Activated T-cell treated with anti-CD3 and anti-CD28 coated beads, Interleukin-2, amount 50 U/mL, for 48 hours (primary cell): ENCODE results near the gene PLA2G6.
"Not testable (repeated sequence)": the region's sequence is repeated elsewhere in the genome, so short reads cannot be mapped to it uniquely, and the experiment has no call there.

Experiments
- DNase-seq, 2 experiments: peaks; one replicate each; pipeline ENCODE4 v3.0.0-alpha.2; 2020

The PLA2G6 gene

DNA sequence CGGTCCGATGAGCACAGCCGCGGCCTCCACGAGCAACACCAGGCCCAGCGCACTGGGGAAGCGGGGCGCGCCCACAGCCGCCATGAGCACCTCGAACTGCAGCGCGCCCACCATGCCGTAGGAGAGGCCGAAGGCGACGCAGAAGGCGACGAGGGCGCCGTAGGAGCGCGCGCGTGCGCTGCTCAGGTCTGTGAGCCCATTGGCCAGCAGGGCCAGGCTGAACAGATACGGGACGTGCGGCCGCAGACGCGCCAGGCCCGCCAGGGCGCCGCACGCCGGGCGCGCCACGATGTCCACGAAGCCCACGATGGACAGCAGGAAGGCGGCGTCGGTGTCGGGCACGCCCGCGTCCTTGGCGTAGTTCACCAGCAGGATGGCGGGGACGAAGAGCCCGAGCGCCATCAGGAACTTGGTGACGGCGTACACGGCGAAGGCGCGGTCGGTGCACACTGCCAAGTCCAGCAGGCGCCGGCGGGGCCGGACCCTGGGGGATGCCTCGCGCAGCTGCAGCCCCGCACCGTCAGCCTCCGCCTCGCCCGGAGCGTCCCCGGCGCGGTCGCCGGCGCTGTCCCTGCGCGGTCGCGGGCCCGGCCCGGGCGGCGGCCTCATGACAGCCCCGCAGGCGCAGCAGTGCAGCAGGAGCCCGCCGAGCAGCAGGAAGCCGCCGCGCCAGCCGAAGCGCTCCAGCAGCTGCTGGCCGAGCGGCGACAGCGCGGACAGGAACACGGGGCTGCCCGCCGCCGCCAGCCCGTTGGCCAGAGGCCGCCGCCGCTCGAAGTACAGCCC lies 100.6 kb downstream of the PLA2G6 start:
- DNase-seq: peak in 1 of 2 experiments; percentile 44

DNA sequence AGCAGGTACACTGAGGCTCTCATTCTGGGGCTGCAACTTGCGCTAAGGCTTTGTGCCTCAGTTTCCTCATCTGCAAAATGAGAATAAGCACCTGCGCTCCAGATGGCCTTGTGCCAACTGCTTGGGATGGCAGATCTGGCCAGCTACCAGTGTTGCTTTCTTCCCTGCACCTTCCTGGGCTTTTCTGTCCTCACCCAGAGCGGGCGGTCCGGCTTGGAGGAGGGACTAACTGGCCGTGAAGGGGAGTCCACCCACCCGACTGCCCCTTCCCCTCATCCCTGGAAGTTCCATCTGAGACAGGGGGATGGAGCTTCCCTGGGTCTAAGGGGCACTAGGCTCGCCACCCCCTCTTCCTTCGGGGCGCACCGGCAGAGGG lies 101.2 kb downstream of the PLA2G6 start:
- DNase-seq: no peak

DNA sequence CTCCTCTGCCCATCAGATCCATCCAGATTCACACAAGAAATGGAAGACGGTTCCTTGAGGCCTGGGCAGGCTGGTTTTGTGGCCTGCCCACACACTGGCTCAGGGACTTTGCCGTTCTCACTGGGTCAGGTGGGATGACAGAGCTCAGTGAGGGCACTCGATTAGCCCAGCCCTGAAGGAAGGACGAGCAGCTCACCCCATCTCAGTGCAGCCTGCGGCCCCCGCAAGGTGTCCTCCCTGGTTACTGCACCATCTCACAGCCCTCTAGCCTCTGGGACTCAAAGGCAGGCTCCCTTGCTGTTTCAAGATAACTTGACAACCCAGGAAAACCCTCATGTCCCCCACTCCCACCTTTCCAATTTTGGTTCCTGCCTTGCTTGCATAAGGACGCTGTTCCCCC lies 101.8 kb downstream of the PLA2G6 start:
- no peak for DNase-seq

DNA sequence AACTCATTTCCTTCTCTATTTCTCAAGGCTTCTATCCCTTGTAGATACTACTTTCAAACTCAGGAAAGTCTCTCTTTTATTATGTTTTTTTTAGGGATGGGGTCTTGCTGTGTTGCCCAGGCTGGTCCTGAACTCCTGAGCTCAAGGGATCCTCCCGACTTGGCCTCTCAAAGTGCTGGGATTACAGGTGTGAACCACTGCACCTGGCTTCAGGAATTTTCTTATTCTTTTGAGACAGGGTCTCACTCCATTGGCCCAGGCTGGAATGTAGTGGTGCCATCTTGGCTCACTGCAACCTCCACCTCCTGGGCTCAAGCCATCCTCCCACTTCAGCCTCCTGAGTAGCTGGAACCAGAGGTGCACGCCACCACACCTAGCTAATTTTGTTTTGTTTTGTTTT lies 102.4 kb downstream of the PLA2G6 start:
- not testable (repeated sequence) for DNase-seq

DNA sequence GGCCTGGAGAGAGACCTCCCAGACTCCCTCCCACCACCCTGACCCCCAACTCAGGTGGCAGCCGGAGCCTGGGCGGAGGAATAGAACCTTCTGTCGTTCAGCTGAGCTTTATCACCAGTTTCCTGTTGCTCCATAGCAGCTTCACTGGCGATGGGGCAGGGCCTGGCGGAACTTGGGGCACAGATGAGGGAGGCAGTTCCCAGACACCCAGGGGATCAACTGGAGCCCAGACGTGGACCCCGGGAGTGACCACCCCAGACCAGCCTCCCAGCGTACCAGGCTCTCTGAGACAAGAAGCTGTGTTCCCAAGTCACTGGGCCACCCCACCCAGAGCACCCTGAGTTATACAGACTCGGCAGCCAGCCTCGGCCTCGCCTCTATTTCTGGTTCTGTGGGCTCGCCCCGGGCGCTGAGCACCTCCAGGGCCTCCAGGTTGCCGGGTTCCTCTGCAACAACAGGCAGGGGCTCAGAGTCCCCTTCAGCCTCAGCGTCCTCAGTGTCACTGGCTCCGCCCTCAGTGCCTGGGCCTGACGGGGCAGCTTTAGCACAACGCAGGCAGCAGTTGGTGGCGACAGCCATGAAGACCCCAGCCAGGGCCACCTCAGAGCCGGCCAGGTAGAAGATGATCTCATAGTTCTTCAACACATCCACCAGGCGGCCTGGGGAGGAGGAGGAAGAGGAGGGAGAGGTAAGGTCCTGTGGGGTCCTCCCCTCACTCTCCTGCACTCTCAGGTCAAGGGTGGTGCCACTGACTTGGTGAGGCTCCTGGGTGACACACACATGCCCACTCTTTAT lies 103.4 kb downstream of the PLA2G6 start:
- no peak for DNase-seq

DNA sequence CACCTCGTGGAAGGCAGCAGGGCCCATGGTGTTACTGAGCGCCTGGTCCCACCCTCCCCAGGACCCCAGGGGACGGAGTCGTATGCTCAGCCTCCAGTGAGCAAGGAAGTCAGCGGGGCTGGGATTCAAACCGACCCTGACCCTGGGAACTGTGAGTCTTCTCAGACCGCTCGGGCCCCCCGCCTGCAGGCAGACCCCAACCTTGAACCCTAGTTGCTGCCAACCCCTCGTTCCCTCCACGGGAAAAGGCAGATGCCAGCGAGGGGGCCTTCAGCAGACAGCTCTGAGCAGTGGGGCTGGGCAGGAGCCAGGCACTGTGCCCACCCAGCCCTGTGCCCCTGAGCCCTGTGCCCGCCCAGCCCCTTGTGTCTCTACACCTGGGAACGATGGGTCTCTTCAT lies 104.0 kb downstream of the PLA2G6 start:
- no peak for DNase-seq

DNA sequence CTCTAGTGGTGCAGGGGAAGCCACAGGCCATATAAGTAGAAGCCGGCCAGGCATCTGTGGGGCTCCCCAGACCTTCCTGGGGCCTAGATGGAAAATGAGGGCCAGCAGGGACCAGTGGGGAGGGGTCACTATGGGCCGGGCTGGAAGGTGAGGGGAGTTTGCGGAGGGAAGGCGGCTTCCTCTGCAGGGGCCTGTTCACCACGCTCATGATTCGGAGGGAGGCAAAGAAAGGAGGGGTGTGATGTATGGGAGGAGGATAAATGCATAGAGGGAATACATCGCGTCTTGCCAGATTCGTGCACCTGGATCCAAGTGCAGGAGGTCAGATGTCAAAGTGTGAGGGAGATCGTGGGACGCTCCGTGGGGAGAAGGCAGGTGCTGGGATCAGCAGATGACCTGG lies 104.5 kb downstream of the PLA2G6 start:
- no peak for DNase-seq

DNA sequence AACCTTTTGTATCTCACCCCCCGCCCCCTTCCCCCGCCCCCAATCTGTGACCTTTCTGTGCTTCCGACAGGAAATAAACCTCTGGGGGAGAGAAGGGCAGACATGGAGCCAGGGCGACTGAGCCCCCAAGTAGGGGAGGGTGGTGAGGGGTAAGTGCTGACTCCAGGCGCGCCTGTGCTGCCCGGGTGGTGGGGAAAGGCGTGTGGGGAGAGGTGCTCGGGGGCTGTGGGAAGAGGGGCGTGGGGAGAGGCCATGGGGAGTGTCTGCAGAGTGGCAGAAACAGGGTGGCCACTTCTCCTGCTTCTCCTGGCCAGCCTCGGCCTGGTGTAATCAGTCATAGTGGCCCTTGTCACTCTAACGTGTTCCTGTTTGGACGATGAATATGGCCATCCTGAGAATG lies 105.7 kb downstream of the PLA2G6 start:
- no peak for DNase-seq

DNA sequence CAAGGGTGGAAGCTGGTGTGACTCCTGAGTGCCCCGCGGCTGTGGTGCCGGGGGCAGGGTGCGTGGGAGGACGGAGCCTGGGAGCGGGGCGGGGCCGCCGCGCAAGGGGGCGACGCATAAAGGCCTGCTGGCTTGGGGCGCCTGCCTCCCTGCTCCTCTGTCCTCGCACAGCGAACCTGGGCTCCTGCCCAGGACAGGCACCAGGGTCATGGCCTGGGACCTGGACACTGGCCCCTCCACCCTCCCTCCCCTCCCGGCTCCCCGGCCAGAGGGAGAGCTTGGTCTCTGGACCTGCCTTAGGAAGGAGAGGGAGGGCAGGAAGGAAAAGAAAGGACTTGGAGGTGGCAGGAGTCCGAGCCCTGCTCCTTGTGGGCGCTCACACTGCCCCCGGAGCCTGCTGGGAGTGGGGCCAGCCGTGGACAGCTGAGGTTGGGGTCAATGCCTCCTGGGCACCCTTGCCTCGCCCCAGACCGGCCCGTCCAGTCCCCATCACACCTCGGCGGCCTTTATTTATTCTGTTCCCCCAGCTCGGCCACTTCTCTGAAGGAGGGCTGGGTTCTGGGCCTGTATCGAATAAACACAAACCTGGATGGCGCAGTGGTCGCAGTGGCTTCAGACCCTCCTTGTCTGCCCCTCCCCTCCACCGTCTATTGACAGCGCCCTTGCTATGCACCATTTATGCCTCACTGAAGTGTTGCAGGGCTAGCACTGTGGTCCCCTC lies 106.4 kb downstream of the PLA2G6 start:
- no peak for DNase-seq

DNA sequence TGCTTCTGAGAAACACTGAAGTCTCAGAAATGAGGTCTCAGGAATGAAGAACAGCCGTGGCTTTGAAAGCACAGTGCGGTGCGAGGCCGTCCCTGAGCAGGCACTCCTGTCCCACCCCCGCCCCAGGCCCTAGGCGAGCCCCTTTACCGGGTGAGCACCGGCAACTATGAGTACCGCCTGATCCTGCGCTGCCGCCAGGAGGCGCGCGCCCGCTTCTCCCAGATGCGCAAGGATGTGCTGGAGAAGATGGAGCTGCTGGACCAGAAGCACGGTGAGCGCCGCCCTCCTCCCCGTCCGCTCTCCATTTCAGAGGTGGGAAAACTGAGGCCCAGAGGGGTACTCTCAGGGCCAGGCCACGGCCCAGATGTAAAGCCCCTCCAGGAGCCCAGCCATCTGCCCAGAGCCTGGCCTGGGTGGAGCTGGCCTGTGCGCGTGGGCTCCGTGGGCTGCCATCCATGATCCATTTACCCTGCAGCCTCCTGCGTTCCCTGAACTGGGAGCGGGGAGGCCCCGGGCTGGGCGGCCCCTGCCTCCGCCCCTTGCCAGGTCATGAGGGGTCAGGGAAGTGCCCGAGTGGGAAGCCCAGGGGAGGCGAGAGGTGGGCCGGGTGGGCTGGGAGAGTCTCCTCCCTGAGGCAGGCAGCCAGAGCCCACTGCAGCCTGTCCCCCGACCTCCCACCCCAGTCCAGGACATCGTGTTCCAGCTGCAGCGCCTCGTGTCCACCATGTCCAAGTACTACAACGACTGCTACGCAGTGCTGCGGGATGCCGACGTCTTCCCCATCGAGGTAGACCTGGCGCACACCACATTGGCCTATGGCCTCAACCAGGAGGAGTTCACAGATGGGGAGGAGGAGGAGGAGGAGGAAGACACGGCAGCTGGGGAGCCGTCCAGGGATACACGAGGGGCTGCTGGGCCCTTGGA lies 107.2 kb downstream of the PLA2G6 start:
- DNase-seq: no peak

DNA sequence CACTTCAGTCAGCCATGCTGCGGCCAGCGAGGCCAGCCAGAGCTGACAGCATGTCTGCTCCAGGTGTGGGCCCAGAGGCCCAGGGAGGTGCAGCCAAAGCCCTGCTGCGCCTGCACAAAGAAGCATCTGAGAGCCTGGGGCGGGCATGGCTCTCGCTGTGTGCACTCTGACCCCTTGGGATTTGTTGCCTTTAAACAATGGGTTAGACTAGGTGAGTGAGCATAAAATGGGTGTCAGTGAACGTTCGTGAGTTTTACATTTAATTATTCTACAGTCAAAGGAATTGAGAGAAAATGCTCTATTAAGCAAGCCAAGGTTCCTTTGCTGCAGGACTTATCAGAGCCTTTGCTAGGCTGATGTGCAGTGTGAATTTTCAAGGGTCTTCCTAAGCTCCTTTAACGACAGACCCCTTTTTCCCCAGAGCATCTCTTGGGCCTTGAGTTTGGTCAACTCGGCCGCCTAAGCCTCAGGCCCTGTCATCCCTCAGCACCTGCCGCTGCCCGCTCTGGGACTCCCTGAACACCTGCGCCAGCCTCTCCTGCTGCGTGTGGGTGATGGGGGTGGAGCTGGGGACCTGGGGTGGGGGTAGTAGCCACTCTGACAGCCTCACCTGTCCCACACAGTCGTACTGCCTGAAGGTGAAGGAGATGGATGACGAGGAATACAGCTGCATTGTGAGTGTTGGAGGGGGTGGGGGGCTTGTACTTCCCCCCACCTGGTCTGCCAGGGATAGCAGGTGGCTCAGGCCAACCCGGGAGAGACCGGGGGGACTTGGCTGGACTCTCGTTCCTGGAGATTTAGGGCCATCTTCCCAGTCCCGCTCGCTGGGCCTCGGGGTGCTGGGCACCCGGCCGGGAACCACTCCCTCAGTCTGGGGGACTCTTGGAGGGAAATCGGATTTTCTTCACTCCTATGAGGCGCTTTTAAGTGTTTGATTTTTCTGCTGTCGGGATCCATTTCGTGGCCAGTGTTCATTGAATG lies 108.2 kb downstream of the PLA2G6 start:
- DNase-seq: no peak

DNA sequence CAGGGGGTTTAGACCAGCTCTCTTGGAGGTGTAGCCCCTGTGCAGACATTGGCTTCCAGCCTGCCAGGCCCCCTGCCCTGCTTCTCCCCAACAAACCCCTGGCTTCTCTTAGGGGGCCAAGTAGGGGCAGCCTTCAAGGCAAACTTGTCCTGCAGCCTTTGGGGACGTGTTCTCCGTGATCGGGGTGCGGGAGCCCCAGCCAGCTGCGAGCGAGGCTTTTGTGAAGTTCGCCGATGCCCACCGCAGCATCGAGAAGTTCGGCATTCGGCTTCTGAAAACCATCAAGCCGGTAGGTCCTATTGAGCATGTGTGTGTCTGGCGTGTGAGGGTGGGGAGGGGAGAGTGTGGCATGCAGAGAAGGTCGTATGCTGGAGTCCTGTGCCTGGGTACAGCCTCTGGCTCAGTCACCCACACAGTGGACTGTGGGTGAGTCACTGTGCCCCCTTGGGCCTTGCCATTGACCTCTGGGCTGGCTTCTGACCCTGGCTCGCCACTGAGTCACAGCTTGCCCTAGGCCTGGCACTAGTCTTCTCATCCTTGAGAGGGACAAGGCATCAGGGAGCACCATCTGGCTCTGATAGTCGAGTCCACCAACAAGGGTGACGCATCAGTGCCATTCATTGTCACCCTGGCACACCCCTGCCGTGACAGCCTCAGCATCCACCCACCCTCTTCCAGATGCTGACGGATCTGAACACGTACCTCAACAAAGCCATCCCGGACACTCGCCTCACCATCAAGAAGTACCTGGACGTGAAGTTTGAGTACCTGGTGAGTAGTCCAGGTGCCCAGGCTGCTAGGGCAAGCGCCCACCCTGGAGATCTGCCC lies 109.1 kb downstream of the PLA2G6 start:
- no peak for DNase-seq

DNA sequence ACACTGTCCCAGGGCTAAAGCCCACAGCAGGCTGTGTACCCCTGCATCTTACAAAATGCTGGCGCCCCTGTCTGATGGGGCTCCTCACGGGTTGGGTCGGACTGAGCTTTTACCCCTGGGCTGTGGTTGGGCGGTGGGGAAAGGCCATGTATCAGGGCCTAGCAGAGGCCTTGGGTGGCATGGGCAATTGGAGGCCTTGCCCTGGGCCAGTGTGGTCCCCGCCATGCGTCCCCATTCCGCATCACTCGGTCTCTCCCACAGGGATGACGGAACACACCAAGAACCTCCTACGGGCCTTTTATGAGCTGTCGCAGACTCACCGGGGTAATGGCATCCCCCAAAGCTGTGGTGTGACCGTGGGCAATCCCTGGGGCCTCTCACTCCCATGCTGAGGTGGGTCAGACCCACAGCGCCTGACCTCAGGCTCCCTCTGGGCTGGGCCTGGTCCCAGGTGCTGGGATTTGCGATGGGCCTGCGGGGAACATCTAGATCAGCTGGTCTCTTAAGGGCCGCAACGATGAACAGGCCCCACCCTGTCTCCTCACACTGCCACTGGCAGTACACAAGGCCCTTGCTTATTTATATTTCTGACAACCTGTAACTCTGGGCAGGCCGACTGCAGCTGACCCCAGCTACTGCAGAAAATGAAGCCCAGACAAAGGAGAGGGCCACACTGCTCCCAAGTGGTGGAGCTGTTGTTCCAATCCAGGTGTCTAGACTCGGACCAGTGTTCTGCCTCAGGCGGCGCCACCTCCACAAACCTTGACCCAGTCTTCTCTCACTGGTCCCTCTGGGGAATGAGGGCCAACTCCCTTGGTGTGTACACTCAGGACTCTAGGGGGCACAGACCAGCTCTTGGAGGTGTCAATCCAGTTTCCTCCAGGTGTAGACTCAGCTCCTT lies 110.0 kb downstream of the PLA2G6 start:
- no peak for DNase-seq

DNA sequence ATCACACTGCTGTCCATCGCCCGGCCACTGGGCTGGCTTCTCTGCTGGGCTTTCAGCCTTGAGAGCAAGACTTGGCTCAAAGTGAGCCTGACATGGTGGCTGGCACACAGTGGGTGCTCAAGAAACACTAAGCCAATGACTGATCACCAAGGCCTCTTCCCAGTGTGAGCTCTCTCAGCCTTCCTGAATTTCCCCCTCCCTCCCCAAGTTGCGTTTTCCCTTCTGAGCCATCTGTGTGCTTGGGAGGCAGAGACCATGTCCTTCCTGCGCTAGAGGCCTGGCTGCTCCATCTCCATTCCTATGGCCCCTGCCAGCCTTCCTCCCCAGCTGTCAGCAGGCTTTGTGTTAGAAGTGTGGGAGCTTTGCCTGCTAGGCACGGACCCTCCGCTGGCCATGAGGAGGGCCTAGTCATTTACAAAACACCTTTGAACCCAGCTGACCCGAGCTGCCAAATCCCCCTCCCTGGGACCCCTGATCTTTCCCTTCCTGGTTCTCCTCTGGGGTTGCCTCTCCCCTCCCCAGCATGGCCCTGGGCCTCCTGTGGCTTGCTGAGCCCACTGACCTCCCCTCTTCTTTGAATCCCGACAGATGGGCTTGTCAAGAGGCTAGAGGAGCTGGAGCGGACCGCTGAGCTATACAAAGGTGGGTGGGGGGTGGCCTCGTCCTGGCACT lies 111.2 kb downstream of the PLA2G6 start:
- DNase-seq: no peak

DNA sequence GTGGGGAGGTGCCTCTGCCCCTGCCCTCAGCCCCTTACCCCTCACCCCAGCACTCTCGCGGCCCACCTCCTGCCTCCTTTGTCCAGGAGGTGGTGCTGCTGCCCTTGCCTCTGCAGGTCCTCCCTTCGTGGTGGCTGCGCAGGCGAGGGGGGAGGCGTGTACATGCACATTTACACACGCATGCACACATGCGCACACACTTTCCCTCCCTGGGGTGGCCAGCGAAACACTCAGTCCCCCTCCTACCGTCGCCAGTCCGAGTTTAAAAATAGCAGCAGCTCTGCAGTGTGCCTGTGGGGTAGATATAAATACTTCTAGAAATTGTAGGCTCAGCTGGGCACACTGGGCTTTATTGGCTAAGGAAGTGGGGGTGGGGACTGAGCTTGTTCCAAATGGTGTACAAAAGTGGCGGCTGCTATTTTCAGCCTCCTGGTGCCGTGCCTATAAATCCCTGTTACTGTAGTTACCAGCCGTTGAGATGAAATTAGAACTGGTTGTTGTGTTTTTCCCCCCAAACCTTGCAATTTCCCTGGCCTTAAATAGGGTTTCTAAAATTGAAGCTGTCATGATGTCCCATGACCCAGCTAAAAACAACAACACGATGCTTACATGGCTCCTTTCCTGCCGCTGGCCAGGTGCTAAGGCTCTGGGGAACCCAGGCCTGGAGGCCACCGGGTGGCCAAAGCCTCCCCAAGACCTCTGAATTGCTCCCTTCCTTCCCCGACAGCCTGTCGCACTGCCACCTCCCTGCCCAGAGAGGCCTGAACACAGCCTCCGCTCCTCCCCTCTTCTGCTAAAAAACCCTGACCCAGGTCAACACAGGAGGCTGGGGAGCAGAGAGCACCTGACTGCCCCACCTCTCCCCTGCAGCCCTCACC lies 112.0 kb downstream of the PLA2G6 start:
- DNase-seq: no peak

DNA sequence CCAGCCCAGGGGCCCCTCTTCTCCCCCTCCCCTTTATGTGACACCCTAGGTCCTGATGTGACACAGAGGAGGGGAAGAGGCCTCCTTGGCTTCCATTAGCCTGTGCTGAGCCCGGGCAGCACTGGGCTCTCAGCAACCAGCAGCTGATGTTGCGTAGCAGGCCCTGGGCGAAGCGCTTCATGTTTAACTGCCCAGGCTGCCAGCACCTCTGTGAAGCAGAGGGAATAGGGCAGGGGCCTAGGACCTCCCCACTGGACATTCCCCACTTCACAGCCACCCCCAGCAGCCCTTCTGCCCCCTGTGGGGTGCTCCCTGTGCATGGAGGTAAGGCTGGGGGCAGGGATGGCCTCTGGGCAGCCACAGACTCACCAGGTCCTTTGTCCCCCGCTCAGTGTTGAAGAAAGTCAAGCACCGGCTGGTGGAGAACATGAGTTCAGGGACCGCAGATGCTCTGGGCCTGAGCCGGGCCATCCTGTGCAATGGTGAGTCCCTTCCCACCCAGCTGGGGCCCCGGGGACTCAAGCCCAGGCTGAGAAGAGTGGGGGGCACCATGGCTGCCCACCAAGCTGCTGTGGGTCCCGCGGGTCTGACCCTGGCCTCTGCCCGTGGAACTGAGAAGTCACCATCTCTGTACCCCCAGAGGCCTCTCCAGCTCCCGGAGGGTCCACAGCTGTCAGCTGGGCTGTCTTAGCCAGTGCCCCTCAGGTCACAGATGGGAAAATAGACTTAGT lies 112.8 kb downstream of the PLA2G6 start:
- DNase-seq: no peak
